ENCODE data around the gene ENDOD1.

- TF ChIP-seq EZH2 (IDR thresholded peaks at IDR 0.05; ENCODE audit: low read depth), result no peak
- no peak for TF ChIP-seq CTCF (conservative IDR thresholded peaks at IDR 0.05)
Observed at GRCh38 chr11:95119361-95120060, 29.9 kb downstream of the ENDOD1 start.

Measured in PC-9 (cell line).